ENCODE measurements around the gene ASIC2.

- no peak for TF ChIP-seq CTCF (IDR thresholded peaks at IDR 0.05; ENCODE audit: insufficient read depth, low read depth, low read length)
- TF ChIP-seq EZH2 (IDR thresholded peaks at IDR 0.05; ENCODE audit: insufficient read depth, low read length): no peak
Observed at GRCh38 chr17:33183487-33184026, 109.5 kb downstream of the ASIC2 start.

Data from astrocyte (in vitro differentiated cells and primary cell).